Measurements from ENCODE around the gene ZNF592.

DNA sequence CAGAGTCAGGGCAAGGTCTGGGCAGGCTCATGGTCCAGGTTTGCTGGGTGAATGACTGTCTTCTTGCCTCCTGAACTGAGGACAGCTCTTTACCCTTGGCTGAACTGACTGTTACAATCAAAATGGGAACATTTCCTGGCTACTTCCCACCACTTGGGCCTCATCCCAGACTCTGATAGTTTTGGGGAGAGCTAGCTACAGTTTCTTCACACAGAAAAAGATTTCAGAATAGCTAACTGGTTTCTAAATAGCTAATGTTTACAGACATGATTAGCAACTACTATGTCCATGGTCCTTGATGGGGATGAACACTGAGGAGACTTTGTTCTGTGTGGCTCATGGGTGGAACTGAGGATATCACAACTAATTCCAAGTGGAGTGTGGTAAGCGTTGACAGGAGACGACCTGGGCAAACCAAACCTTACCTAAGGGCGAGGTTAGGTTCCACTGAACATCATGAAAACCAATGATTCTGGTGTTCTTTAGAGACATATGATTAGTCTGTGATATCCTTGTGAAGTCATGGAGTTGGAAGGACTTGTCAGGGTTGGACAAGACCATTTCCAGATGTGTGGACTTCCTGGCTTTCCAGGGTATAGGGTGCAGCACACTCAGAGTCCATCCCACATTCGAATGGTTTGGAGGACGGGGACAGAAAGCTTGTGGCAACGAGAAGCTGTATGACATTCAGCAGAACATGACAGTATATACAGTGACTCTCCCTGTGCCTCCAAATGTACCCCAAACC lies 76.0 kb downstream of the ZNF592 start:
- TF ChIP-seq, protein P1, sequence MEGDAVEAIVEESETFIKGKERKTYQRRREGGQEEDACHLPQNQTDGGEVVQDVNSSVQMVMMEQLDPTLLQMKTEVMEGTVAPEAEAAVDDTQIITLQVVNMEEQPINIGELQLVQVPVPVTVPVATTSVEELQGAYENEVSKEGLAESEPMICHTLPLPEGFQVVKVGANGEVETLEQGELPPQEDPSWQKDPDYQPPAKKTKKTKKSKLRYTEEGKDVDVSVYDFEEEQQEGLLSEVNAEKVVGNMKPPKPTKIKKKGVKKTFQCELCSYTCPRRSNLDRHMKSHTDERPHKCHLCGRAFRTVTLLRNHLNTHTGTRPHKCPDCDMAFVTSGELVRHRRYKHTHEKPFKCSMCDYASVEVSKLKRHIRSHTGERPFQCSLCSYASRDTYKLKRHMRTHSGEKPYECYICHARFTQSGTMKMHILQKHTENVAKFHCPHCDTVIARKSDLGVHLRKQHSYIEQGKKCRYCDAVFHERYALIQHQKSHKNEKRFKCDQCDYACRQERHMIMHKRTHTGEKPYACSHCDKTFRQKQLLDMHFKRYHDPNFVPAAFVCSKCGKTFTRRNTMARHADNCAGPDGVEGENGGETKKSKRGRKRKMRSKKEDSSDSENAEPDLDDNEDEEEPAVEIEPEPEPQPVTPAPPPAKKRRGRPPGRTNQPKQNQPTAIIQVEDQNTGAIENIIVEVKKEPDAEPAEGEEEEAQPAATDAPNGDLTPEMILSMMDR (IDR thresholded peaks at IDR 0.05): no peak
- TF ChIP-seq EP300 (IDR thresholded peaks at IDR 0.05) (peak in 1 of 2 donors; percentile 82), POLR2A (IDR thresholded peaks at IDR 0.05) (no peak)

All from tibial nerve (tissue), 4 donors.